KG1 (cell line): ENCODE data around the gene AK5.

Source experiments
- DNase-seq: peaks from one replicate; lab custom pipeline; 2025; lab: John Stamatoyannopoulos, UW

Gene AK5

DNA sequence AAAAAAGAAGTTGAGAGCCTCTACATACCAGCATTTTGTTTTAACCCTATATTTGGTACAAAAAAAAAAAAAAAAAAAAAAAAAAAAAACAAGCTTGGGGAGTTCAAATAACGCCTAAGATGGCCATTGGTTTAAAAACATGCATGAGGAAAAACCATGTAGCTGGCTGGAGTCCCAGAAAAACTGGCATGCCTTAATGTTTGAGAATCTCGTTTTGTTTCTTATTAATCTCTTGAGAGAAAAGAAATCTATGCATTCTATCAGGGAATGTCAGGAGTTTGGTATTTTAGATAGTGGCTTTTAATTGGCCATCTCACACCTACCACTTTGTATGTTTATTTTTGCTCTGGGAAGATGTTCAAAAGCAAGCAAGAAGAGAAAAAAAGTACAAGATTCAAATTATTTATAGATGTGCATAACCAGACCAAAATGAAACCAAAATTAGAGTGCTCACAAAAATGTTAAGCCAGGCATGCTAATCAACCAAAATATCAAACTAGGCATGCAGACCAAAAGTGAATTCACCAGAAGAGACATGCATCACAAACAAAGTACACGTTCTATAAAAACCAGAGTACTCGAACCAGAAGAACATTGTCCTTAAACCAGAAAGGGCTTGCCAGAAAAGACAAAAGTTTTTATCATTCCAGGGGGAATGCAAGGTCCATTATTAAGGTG is 156.6 kb downstream of the AK5 start:
- no peak for DNase-seq

DNA sequence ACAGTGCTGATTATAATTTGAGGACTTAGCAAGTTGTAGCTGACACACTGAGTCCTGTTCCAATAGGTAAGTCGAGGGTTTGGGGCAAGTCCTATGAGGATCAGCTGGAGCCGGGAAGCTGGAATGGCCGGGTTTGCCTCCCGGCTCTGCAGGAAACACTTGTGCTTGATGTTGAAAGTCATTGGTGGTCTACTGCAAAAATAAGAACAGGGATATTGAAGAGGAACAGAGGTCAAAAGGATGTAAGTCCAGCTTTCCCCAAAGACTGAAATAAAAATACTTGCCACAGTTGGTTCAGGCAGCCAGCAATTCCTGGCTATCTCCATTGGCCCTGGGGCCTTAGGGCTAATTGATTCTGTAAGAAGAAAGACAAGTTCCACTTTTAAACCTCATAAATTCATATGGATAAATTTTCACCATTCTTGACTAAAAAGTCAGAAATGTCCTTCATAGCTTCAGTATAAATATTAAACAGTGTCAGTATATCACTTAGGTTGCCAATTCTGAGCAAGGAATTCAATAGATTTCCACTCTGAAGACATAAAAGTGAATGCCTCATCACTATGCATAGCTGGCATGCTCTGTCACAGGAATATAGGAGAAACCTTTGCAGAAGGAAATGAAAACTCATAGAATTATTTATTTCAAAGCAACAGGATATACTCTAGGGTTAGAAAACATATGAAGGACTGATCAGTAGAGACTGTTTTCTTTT is 165.2 kb downstream of the AK5 start:
- no peak for DNase-seq

DNA sequence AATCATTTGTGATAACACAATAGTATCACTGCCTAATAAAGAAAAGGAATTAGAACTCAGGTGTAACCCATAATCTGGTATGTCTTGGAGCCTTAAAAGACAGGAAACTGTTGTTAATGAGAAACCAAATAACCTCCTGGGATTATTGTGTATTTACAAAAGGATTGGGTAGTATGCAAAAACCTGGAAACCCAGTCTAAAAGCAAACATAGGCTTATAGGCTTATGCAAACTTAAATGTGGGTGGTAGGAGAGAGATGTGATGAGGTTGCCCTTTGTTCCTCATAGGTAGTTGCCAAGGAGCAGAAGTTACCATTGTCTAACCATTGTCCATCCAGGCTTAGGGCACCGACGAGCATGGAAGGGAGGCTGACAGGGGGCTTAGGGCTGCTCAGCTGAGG is 165.8 kb downstream of the AK5 start:
- DNase-seq: no peak

DNA sequence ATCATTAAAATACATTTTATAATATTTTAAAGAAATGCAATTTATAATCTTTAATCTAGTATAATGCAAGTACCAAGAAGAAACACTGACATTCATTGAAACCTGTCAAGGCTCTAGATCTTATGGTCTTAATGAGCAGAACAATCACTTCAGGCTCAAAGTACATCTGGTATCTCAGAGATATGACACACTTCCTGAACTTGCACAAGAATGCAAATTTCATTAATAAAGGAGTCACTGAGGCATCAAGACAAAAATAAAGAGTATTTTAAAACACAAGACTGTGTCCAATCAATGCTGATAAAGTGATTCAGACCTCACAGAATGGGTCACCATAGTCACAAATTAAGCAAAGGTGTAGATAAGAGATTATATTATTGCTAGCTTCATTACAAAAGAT is 178.1 kb downstream of the AK5 start:
- DNase-seq: no peak

- DNase-seq: no peak
These were observed 179.9 kb downstream of the AK5 start for GRCh38 chr1:77461691-77462090.

DNA sequence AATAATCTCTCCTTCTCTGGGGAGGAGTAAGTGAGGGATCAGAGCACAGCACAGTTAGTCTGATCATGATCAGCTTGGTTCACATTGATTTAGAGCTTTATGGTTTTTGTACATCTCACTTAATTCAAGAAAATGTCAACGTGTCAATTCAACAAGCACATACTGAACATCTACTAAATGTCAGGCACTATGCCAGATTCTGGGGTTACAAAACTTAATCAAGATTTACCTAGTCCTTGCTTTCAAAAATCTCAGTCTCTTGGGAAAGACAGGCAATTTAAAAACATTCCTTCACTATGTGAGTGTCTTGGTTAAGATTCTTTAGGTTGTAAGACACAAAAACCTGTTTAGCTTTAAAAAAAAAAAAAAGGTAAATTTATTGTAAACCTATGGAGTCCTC is 181.4 kb downstream of the AK5 start:
- DNase-seq: no peak

DNA sequence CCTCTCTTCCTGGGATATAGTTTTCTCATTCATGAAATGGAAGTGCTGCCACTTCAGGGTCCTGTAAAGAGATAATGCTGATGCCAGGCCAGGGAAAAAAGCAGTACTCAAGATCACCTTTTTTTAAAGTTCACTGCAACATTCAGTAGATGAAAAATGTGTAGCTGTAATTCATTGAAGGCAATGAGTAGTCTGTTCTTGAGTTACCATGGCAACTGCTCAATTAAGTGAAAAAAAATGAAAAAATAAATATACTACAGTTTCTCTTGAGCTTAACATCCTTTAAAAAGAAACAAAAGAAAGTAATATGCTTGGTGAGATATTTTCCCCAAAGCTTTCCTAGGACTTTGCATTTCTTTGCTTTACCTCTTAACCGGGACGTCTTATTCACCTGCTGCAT is 183.3 kb downstream of the AK5 start:
- no peak for DNase-seq

GRCh38 chr1:77465922-77466321 is 184.1 kb downstream of the AK5 start:
- DNase-seq: no peak

- DNase-seq: no peak
These were observed 185.3 kb downstream of the AK5 start for GRCh38 chr1:77467021-77467595.

GRCh38 chr1:77467741-77468140 is 185.9 kb downstream of the AK5 start:
- no peak for DNase-seq

DNA sequence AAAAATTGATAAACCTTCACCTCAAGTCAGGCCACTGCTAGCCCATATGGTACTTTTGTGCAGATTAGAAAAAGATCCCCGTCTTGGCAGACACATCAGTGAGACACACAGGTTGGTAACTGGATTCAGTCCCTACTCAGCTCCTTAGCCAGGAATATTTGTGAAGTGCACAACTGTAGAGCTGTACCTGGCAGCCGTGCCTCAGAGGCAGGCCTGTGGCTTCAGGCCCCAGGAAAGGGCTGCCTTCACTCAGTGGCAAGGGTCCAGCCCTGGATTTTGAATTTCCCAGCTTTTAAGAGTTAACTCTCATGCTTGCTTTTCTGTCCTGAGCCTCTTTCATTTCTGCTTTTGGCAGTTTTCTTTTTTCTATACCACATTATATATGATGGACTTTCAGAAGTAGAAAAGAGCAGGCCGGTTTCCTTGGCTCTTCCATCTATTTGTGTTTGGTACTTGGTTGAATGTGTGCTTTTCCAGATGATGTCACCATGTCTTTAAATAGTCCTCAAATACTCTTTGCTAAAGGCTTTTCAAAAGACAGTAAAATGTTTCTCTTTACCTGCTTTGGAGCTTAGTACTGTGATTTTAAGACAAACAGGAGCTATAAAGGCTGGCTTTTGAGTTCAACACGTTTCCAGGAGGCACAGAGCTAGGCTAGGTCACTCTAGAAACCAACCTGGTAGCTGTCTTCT is 186.6 kb downstream of the AK5 start:
- no peak for DNase-seq

- DNase-seq: no peak
These were observed 187.3 kb downstream of the AK5 start for GRCh38 chr1:77468949-77469710.

DNA sequence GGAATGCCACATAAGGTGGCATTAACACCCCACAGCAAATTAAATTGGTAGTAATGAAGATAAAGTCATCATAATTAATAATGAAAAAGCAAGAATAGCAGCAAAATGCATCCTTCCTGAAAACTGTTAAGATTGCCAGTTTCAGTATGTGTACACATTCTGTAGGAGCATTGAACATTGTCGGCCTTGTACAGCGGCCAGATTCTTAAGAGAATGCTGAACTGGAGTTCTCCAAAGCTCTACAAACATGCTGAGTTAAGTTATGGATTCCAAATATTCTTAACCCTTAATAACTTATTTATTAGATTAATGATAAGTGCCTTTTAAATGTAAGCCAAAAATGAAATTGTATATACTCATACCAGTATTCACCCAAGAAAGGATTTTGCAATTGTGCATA is 189.9 kb downstream of the AK5 start:
- DNase-seq: no peak

GRCh38 chr1:77473690-77474089 is 191.9 kb downstream of the AK5 start:
- no peak for DNase-seq

DNA sequence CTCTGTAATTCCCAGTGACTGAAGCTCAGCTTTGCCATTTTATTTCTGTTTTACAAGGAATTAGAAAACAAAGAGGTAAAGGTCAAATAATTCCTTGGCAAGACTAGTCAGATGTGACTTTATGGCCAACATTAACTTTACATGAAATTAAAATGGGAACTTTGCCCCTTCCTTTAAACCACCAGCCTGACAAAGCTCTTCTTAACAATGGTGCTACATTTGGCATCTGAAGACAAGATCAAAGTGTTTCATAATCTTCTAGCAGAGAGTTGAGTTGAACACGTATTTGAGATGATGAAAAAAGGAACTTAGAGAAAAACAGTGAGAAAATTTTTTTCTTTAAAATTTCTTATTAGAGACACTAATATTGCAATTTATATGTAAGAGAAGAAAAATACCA is 193.8 kb downstream of the AK5 start:
- no peak for DNase-seq

GRCh38 chr1:77476475-77476874 is 194.7 kb downstream of the AK5 start:
- no peak for DNase-seq

- no peak for DNase-seq
These were observed 202.5 kb downstream of the AK5 start for GRCh38 chr1:77484334-77484733.

- DNase-seq: no peak
These were observed 203.1 kb downstream of the AK5 start for GRCh38 chr1:77484926-77485325.

GRCh38 chr1:77487631-77488030 is 205.8 kb downstream of the AK5 start:
- no peak for DNase-seq

DNA sequence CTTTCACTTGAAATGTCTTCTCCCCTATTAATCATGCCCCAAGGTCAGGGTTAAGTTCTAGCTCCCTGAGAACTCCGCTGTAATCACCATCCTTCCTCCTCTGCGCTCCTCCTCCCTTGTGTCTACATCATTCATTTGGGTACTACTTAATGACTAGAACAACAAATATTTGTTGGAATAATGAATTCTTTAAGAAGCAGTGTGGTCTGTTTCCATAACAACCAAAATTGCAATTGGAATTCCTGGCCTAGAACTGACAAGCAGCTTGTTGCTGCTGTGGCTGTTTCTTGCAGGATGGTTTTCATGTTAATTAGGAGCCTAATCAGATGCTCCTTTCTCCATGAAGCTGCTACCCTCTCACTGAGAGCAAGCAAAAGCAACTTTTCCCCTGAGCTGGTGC is 208.1 kb downstream of the AK5 start:
- no peak for DNase-seq

- DNase-seq: no peak
These were observed 212.2 kb downstream of the AK5 start for GRCh38 chr1:77494026-77494425.

- DNase-seq: no peak
These were observed 217.1 kb downstream of the AK5 start for GRCh38 chr1:77498918-77499317.
